Stimulated activated CD8-positive, alpha-beta memory T cell treated with anti-CD3 and anti-CD28 coated beads, Interleukin-12 subunit alpha, Interleukin-12 subunit beta, amount 100 ng/mL, for 24 hours (primary cell): Measurements from ENCODE around the gene ASIC2.

Experiments used
- DNase-seq: peaks from one replicate; pipeline ENCODE4 v3.0.0-alpha.2; 2020; ENCODE audit errors: extremely low read depth

Gene ASIC2

GRCh38 chr17:33202796-33203495, 90.1 kb downstream of the ASIC2 start:
- no peak for DNase-seq

GRCh38 chr17:33202021-33202420, 91.1 kb downstream of the ASIC2 start:
- no peak for DNase-seq

GRCh38 chr17:33201283-33201682, 91.8 kb downstream of the ASIC2 start:
- no peak for DNase-seq

GRCh38 chr17:33200587-33200986, 92.5 kb downstream of the ASIC2 start:
- no peak for DNase-seq

- no peak for DNase-seq
Measured at GRCh38 chr17:33199571-33200510, 93.3 kb downstream of the ASIC2 start.

- DNase-seq, result no peak
Measured at GRCh38 chr17:33198954-33199353, 94.1 kb downstream of the ASIC2 start.

GRCh38 chr17:33197342-33197741, 95.8 kb downstream of the ASIC2 start:
- DNase-seq, result no peak

GRCh38 chr17:33196883-33197282, 96.2 kb downstream of the ASIC2 start:
- DNase-seq, result no peak

GRCh38 chr17:33192951-33193911, 99.9 kb downstream of the ASIC2 start:
- DNase-seq, result no peak

GRCh38 chr17:33183487-33184026, 109.5 kb downstream of the ASIC2 start:
- no peak for DNase-seq

- no peak for DNase-seq
Measured at GRCh38 chr17:33179151-33179550, 113.9 kb downstream of the ASIC2 start.

- no peak for DNase-seq
Measured at GRCh38 chr17:33178681-33179080, 114.4 kb downstream of the ASIC2 start.

GRCh38 chr17:33175562-33175961, 117.5 kb downstream of the ASIC2 start:
- no peak for DNase-seq

GRCh38 chr17:33171931-33172330, 121.2 kb downstream of the ASIC2 start:
- no peak for DNase-seq

GRCh38 chr17:33169580-33170285, 123.4 kb downstream of the ASIC2 start:
- DNase-seq, result no peak

GRCh38 chr17:33167736-33168135, 125.4 kb downstream of the ASIC2 start:
- DNase-seq, result no peak

- no peak for DNase-seq
Measured at GRCh38 chr17:33166472-33166871, 126.6 kb downstream of the ASIC2 start.

- DNase-seq, result no peak
Measured at GRCh38 chr17:33164169-33164881, 128.8 kb downstream of the ASIC2 start.

- no peak for DNase-seq
Measured at GRCh38 chr17:33163533-33164168, 129.4 kb downstream of the ASIC2 start.
